ENCODE measurements around the gene ACER3. TPM values are rescaled to one million over a fixed set of nuclear protein-coding genes. Genes with fewer than 3 reads are reported as not detected.

Gene ACER3
- total and polyA plus RNA-seq, 2 experiments from 2014 or later: 6.2 to 26.5 TPM

DNA sequence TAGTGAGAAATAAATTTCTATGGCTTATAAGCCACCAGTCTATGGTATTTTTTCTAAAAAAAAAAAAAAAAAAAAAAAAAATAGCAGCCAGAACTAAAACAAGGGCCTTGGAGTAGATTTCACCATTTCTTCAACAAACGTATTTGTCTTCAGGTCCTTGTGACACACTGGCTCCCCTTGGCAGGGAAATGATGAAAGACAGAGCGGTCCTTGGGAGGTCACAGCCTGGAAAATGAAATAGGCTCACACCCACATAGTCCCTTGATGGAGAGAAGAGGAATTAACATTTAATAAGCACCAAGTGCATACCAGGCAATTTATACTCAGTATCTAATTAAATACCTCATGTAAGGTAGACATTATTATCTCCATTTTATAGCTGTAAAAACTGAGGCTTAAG is 25.7 kb upstream of the ACER3 start:
- H3K36me3 Mint-ChIP-seq (ENCODE audit: low read depth): no peaks in the 10 kb centered on the region
- Histone ChIP-seq H3K27ac (ENCODE audit: low read depth) (no peak overlapping the region), H3K36me3 (ENCODE audit: insufficient read depth) (no peaks in the 10 kb centered on the region), H3K27me3 (ENCODE audit: insufficient read depth) (no peaks in the 10 kb centered on the region), H3K4me2 (no peak overlapping the region), H4K20me1 (replicated peaks; ENCODE audit: insufficient read depth) (no peaks in the 10 kb centered on the region), H2AFZ (no peak overlapping the region), H3K4me3 (no peak overlapping the region), H3K9me2 (ENCODE audit: insufficient read depth) (peaks cover 4% of the 10 kb centered on the region; the same call in 1 of the 2 replicates), H3K4me1 (ENCODE audit: insufficient read depth) (0 out of 2 replicates have a peak, but pooled peaks cover 5% of the 10 kb centered on the region), H3F3A (replicated peaks; ENCODE audit: low read depth) (no peaks in the 10 kb centered on the region), H3K79me2 (replicated peaks; ENCODE audit: insufficient read depth) (no peaks in the 10 kb centered on the region)
- peaks cover 8% of the 10 kb centered on the region; the same call in 2 of the 3 replicates for H3K4me1 Mint-ChIP-seq
- H3K4me3 Mint-ChIP-seq: no peak overlapping the region
- peaks cover 3% of the 10 kb centered on the region for H3K27me3 Mint-ChIP-seq (ENCODE audit: insufficient read depth, low read depth, poor library complexity)
- TF ChIP-seq CTCF (conservative IDR thresholded peaks at IDR 0.05; ENCODE audit: low read depth in 2 of 2): no peak
- TF ChIP-seq, protein P1, sequence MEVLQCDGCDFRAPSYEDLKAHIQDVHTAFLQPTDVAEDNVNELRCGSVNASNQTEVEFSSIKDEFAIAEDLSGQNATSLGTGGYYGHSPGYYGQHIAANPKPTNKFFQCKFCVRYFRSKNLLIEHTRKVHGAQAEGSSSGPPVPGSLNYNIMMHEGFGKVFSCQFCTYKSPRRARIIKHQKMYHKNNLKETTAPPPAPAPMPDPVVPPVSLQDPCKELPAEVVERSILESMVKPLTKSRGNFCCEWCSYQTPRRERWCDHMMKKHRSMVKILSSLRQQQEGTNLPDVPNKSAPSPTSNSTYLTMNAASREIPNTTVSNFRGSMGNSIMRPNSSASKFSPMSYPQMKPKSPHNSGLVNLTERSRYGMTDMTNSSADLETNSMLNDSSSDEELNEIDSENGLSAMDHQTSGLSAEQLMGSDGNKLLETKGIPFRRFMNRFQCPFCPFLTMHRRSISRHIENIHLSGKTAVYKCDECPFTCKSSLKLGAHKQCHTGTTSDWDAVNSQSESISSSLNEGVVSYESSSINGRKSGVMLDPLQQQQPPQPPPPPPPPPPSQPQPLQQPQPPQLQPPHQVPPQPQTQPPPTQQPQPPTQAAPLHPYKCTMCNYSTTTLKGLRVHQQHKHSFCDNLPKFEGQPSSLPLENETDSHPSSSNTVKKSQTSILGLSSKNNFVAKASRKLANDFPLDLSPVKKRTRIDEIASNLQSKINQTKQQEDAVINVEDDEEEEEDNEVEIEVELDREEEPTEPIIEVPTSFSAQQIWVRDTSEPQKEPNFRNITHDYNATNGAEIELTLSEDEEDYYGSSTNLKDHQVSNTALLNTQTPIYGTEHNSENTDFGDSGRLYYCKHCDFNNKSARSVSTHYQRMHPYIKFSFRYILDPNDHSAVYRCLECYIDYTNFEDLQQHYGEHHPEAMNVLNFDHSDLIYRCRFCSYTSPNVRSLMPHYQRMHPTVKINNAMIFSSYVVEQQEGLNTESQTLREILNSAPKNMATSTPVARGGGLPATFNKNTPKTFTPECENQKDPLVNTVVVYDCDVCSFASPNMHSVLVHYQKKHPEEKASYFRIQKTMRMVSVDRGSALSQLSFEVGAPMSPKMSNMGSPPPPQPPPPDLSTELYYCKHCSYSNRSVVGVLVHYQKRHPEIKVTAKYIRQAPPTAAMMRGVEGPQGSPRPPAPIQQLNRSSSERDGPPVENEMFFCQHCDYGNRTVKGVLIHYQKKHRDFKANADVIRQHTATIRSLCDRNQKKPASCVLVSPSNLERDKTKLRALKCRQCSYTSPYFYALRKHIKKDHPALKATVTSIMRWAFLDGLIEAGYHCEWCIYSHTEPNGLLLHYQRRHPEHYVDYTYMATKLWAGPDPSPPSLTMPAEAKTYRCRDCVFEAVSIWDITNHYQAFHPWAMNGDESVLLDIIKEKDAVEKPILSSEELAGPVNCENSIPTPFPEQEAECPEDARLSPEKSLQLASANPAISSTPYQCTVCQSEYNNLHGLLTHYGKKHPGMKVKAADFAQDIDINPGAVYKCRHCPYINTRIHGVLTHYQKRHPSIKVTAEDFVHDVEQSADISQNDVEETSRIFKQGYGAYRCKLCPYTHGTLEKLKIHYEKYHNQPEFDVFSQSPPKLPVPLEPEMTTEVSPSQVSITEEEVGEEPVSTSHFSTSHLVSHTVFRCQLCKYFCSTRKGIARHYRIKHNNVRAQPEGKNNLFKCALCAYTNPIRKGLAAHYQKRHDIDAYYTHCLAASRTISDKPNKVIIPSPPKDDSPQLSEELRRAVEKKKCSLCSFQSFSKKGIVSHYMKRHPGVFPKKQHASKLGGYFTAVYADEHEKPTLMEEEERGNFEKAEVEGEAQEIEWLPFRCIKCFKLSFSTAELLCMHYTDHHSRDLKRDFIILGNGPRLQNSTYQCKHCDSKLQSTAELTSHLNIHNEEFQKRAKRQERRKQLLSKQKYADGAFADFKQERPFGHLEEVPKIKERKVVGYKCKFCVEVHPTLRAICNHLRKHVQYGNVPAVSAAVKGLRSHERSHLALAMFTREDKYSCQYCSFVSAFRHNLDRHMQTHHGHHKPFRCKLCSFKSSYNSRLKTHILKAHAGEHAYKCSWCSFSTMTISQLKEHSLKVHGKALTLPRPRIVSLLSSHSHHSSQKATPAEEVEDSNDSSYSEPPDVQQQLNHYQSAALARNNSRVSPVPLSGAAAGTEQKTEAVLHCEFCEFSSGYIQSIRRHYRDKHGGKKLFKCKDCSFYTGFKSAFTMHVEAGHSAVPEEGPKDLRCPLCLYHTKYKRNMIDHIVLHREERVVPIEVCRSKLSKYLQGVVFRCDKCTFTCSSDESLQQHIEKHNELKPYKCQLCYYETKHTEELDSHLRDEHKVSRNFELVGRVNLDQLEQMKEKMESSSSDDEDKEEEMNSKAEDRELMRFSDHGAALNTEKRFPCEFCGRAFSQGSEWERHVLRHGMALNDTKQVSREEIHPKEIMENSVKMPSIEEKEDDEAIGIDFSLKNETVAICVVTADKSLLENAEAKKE (CRISPR knock-in tag; IDR thresholded peaks at IDR 0.05): no peak
- DNase-seq (ENCODE audit: low spot score) (no peak), ATAC-seq (no peak)
- H3K27ac Mint-ChIP-seq: no peak overlapping the region
- no peaks in the 10 kb centered on the region for H3K9me3 Mint-ChIP-seq

DNA sequence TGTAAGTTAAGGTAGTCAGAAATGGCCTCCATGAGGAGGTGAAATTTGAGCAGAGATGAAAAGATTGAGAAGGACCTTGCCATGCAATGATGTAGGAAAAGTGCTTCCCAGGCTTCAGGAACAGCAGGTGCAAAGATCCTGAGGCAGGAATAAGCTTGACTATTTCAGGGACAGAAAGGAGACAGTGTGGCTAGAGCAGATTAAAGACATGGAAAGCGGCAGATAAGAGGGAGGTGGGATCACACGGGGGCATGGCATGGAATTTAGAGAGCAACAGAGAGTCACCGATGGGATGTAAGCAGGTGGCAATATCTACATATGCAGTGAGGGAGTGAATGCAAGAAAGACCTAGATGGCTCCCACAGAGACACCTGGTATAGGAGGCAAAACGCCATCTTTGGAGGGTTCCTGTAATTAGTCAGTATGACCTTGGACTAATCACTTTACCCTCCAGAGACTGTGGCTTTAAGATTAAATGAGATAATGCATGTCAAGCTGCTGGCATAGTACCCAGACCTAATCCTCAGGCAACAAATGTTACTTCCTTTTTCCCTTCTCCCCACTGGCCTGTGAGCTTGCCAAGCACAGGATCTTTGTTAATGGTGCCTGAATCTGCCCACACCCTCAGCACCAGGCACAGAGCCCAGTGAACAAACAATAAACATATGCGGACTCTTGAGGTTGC is 24.6 kb upstream of the ACER3 start:
- Mint-ChIP-seq H3K9me3 (no peaks in the 10 kb centered on the region), H3K4me1 (peaks cover 8% of the 10 kb centered on the region; the same call in 2 of the 3 replicates), H3K27ac (no peak overlapping the region), H3K4me3 (no peak overlapping the region), H3K36me3 (ENCODE audit: low read depth) (no peaks in the 10 kb centered on the region), H3K27me3 (ENCODE audit: insufficient read depth, low read depth, poor library complexity) (peaks cover 3% of the 10 kb centered on the region)
- Histone ChIP-seq H3K4me3 (no peak overlapping the region), H3K9me2 (ENCODE audit: insufficient read depth) (no peaks in the 10 kb centered on the region), H3K36me3 (ENCODE audit: insufficient read depth) (no peaks in the 10 kb centered on the region), H3K4me1 (ENCODE audit: insufficient read depth) (0 out of 2 replicates have a peak, but pooled peaks cover 5% of the 10 kb centered on the region), H2AFZ (no peak overlapping the region), H3K4me2 (no peak overlapping the region), H3K79me2 (replicated peaks; ENCODE audit: insufficient read depth) (no peaks in the 10 kb centered on the region), H3F3A (replicated peaks; ENCODE audit: low read depth) (no peaks in the 10 kb centered on the region), H4K20me1 (replicated peaks; ENCODE audit: insufficient read depth) (no peaks in the 10 kb centered on the region), H3K27me3 (ENCODE audit: insufficient read depth) (no peaks in the 10 kb centered on the region), H3K27ac (ENCODE audit: low read depth) (no peak overlapping the region)
- TF ChIP-seq CREB1 (CRISPR knock-in tag; IDR thresholded peaks at IDR 0.05; ENCODE audit: low read depth): no peak
- TF ChIP-seq EZH2 (IDR thresholded peaks at IDR 0.05; ENCODE audit: low read depth, unreplicated experiment): no peak
- ATAC-seq (no peak), DNase-seq (ENCODE audit: low spot score) (no peak)
